ENCODE data around the gene CTDSP2.
"Not testable (repeated sequence)": the region's sequence is repeated elsewhere in the genome, so short reads cannot be mapped to it uniquely, and the experiment has no call there.

The CTDSP2 gene

GRCh38 chr12:57823908-57824640 is 22.5 kb downstream of the CTDSP2 start:
- no peak overlapping the region for H3K4me3 ChIP-seq (replicated peaks; ENCODE audit: low read depth, low read length)
- no peak for DNase-seq (ENCODE audit: low read depth)
- TF ChIP-seq CTCF (IDR thresholded peaks at IDR 0.05; ENCODE audit: low read length, missing control alignments), result no peak

DNA sequence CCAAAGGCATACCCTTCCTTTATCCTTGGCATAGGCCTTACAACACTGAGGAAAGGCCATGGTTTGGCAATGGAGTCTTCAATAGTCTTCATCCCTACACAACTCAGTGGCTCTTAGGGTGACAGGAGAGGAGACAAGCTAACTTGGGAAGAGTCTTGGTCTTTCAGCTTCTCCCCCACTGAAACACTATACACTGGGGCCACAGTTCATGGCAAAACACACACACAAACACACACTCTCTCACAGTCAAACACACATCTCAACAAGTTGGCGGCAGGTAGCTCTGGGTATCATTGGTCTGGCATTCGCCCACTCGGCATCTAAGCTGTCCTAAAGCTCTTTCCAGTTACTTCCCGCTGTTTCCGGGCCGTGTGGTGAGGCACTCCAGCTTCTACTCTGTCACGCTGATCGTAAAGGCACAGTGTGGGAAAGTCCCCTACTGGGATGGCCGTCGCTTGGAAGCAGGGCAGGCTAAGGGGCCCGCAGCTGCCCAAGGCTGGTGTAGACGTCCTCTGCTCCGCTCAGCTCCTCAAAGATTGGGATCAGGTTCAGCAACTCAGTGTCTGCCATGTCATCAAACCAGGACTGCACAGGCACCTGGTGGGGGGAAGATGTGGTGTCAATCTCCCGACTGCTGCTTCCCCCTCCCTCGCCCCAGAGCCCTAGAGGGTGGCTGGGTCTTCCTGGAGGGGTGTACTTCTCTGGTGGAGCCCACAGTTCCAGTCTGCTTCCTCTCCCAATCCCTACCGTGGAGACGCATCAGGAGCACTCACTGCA is 23.2 kb downstream of the CTDSP2 start:
- no peak overlapping the region for H3K4me3 ChIP-seq (replicated peaks; ENCODE audit: low read depth, low read length)
- no peak for TF ChIP-seq CTCF (IDR thresholded peaks at IDR 0.05; ENCODE audit: low read length, missing control alignments)
- no peak for DNase-seq (ENCODE audit: low read depth)

DNA sequence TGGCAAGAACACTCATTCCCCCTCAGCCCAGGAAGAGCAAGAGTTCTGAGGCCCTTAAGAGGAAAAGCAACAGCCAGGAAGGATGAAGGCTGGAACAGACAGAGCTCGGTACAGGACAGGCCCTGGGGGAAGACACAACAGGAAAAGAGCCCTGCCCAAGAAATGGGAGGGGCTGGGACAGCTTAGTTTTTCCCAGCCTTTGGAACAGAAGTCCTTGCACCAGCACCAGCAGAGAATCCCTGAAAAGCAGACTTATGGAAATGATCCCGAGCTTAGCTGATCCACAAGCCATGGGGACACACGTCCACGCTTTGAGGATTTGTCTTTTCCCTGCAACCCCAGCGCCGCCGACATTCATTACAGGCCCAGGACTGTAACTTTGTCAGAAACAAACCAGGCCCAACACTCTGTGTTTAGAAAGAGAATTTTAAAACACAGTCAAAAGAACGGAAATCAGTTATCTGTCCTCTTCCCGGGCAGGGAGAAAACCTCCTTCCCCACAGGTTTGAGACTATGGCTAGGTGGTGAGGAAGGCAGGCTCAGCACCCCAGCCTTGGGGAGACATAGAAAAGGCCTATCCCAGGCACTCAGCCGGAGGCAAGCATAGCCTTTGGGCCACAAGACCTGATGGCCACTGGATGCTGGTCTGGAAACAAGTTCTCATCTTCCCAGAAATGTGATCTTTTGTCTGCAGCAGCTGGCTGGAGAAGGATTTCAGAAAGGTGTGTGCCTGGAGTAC is 24.0 kb downstream of the CTDSP2 start:
- no peak for TF ChIP-seq CTCF (IDR thresholded peaks at IDR 0.05; ENCODE audit: low read length, missing control alignments)
- no peak for DNase-seq (ENCODE audit: low read depth)

DNA sequence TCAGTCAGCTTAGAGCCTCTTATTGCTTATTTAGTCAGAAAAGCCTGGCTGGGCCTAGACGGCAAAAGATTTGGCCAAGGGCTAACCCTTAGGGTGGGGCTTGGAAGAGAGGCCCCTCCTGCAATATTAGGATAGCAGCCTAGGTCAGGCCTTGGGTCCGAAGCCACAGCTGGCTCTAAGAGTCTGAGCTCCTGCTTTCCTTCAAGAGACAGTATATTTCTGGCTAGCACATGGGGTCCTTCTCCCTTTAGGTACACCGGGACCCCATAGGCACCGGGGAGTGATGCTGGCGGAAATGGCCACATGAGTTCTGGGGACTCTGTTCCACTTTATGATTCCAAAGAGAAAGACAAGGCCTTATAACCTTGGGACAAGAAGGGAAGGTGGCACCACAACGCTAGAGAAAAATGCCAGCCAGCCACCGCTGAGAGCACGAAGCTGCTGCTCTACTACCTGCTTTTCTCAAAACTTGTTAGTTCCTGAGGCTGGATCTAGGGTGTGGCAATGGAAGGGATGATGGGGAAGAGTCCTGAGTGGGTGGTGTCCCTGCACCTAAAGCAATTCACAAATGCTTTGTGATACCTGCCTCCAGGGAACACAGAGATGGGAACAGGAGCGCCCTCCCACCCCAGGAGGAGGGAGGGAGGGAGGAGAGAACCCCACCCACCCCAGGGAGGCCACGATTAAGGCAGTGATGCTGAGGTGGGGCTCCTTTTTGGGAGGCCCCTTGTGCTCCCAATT is 24.9 kb downstream of the CTDSP2 start:
- no peak for DNase-seq (ENCODE audit: low read depth)
- TF ChIP-seq CTCF (IDR thresholded peaks at IDR 0.05; ENCODE audit: low read length, missing control alignments), result no peak
- no peak overlapping the region for H3K4me3 ChIP-seq (replicated peaks; ENCODE audit: low read depth, low read length)

More for the DNA sequence above, 24.0 kb downstream of the CTDSP2 start:
- H3K4me3 ChIP-seq (replicated peaks; ENCODE audit: low read depth, low read length), result no peak overlapping the region

- H3K4me3 ChIP-seq (replicated peaks; ENCODE audit: low read depth, low read length); DNase-seq (ENCODE audit: low read depth): not testable (repeated sequence)
Measured at GRCh38 chr12:57821015-57821414, 25.5 kb downstream of the CTDSP2 start.

DNA sequence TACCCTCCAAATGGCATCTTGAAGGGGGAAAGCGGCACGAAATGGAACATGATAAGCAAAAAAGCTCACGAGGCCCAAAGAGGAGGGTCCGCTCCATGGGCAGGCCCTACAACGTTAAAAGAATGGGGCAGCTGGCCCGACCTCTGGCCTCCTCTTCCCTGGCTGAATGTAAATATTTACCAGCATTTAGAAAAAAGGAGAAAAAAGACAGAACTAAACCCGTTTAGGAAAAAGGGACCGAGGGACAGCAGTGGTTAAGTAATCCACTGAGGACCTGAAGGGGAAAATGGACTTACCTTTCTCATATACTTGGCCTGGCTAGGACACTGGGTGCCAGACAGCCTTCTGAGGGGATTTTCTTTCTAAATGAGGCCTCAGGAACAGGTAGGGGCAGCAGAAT is 26.4 kb downstream of the CTDSP2 start:
- DNase-seq (ENCODE audit: low read depth); H3K4me3 ChIP-seq (replicated peaks; ENCODE audit: low read depth, low read length): not testable (repeated sequence)

GRCh38 chr12:57817990-57818331 is 28.6 kb downstream of the CTDSP2 start:
- not testable (repeated sequence) for DNase-seq (ENCODE audit: low read depth)

More at GRCh38 chr12:57817990-57818331, 28.6 kb downstream of the CTDSP2 start:
- not testable (repeated sequence) for H3K4me3 ChIP-seq (replicated peaks; ENCODE audit: low read depth, low read length)

Data from fibroblast of pulmonary artery (primary cell).